Measurements from ENCODE around the gene ARAP2.

Gene ARAP2

GRCh38 chr4:36254371-36254770, 10.1 kb upstream of the ARAP2 start:
- Histone ChIP-seq H3K79me2 (ENCODE audit: insufficient read depth, low read length) (no peaks in the 10 kb centered on the region), H2AFZ (ENCODE audit: low read depth, low read length, severe bottlenecking) (no peak overlapping the region), H3K27ac (ENCODE audit: low read depth, low read length) (no peak overlapping the region), H3K36me3 (ENCODE audit: low read length) (no peaks in the 10 kb centered on the region), H3K4me2 (ENCODE audit: low read depth, low read length, poor library complexity, severe bottlenecking) (no peak overlapping the region), H3K27me3 (ENCODE audit: low read length) (no peaks in the 10 kb centered on the region), H3F3A (ENCODE audit: insufficient read depth) (peaks cover 4% of the 10 kb centered on the region; the same call in 1 of the 2 replicates), H4K20me1 (ENCODE audit: low read depth, low read length) (no peaks in the 10 kb centered on the region), H3K9me3 (ENCODE audit: insufficient read depth, low read length) (no peaks in the 10 kb centered on the region), H3K4me3 (ENCODE audit: insufficient read depth, low read length, poor library complexity, severe bottlenecking) (no peak overlapping the region), H3K9me2 (replicated peaks; ENCODE audit: insufficient read depth, low read length) (no peaks in the 10 kb centered on the region), H3K9ac (ENCODE audit: low read length) (no peak overlapping the region)
- TF ChIP-seq CTCF (IDR thresholded peaks at IDR 0.05; ENCODE audit: insufficient read depth, low read length, poor library complexity, severe bottlenecking) (no peak), EZH2phosphoT487 (conservative IDR thresholded peaks at IDR 0.05; ENCODE audit: low read length) (no peak)

GRCh38 chr4:36251983-36252382, 7.7 kb upstream of the ARAP2 start:
- no peaks in the 10 kb centered on the region for H3K36me3 ChIP-seq (ENCODE audit: low read length)
- H3F3A ChIP-seq (ENCODE audit: insufficient read depth) = peaks cover 4% of the 10 kb centered on the region; the same call in 1 of the 2 replicates
- TF ChIP-seq EZH2phosphoT487 (conservative IDR thresholded peaks at IDR 0.05; ENCODE audit: low read length) (no peak), CTCF (IDR thresholded peaks at IDR 0.05; ENCODE audit: insufficient read depth, low read length, poor library complexity, severe bottlenecking) (no peak)
- no peaks in the 10 kb centered on the region for H3K79me2 ChIP-seq (ENCODE audit: insufficient read depth, low read length)
- no peaks in the 10 kb centered on the region for H4K20me1 ChIP-seq (ENCODE audit: low read depth, low read length)
- H3K27me3 ChIP-seq (ENCODE audit: low read length) = no peaks in the 10 kb centered on the region
- H3K27ac ChIP-seq (ENCODE audit: low read depth, low read length) = no peak overlapping the region
- H2AFZ ChIP-seq (ENCODE audit: low read depth, low read length, severe bottlenecking) = no peak overlapping the region
- no peak overlapping the region for H3K4me2 ChIP-seq (ENCODE audit: low read depth, low read length, poor library complexity, severe bottlenecking)
- no peaks in the 10 kb centered on the region for H3K9me3 ChIP-seq (ENCODE audit: insufficient read depth, low read length)
- H3K9me2 ChIP-seq (replicated peaks; ENCODE audit: insufficient read depth, low read length) = no peaks in the 10 kb centered on the region
- H3K4me3 ChIP-seq (ENCODE audit: insufficient read depth, low read length, poor library complexity, severe bottlenecking) = no peak overlapping the region
- H3K9ac ChIP-seq (ENCODE audit: low read length) = no peak overlapping the region

GRCh38 chr4:36249610-36250009, 5.3 kb upstream of the ARAP2 start:
- no peak overlapping the region for H3K4me2 ChIP-seq (ENCODE audit: low read depth, low read length, poor library complexity, severe bottlenecking)
- H3K4me3 ChIP-seq (ENCODE audit: insufficient read depth, low read length, poor library complexity, severe bottlenecking) = no peak overlapping the region
- H4K20me1 ChIP-seq (ENCODE audit: low read depth, low read length) = no peaks in the 10 kb centered on the region

More at GRCh38 chr4:36249610-36250009, 5.3 kb upstream of the ARAP2 start:
- Histone ChIP-seq H3K27me3 (ENCODE audit: low read length) (no peaks in the 10 kb centered on the region), H3F3A (ENCODE audit: insufficient read depth) (peaks cover 15% of the 10 kb centered on the region; the same call in 1 of the 2 replicates), H3K9me2 (replicated peaks; ENCODE audit: insufficient read depth, low read length) (no peaks in the 10 kb centered on the region), H3K9ac (ENCODE audit: low read length) (no peak overlapping the region), H3K9me3 (ENCODE audit: insufficient read depth, low read length) (no peaks in the 10 kb centered on the region), H2AFZ (ENCODE audit: low read depth, low read length, severe bottlenecking) (no peak overlapping the region), H3K36me3 (ENCODE audit: low read length) (no peaks in the 10 kb centered on the region), H3K79me2 (ENCODE audit: insufficient read depth, low read length) (no peaks in the 10 kb centered on the region), H3K27ac (ENCODE audit: low read depth, low read length) (no peak overlapping the region)
- TF ChIP-seq EZH2phosphoT487 (conservative IDR thresholded peaks at IDR 0.05; ENCODE audit: low read length) (no peak), CTCF (IDR thresholded peaks at IDR 0.05; ENCODE audit: insufficient read depth, low read length, poor library complexity, severe bottlenecking) (no peak)

Measured in SU-DHL-6 (cell line).